Endometrial microvascular endothelial cells (primary cell): ENCODE measurements around the gene TCAIM. TPM values are rescaled to one million over a fixed set of nuclear protein-coding genes. Genes with fewer than 3 reads are reported as not detected.
"Not testable (repeated sequence)": the region's sequence is repeated elsewhere in the genome, so short reads cannot be mapped to it uniquely, and the experiment has no call there.

ENCODE experiments used
- in situ Hi-C: cut with HindIII; loops from 2 replicates; pipeline ENCODE4 v1.10.0; 2017; ENCODE audit warnings: low sequenced_read_pairs, low pct_unique_long_range_greater_than_20kb; ENCODE audit errors: inconsistent ontology term
- total RNA-seq: library from RNA; depleted of rRNA; stranded (reverse); fragments of >200 nt; gene quantifications from one replicate; pipeline ENCODE4 v1.2.3, GENCODE V29; 2015; ENCODE audit errors: inconsistent ontology term

The TCAIM gene
- total RNA-seq, 1 donor from 2014 or later, result 37.9 TPM

DNA sequence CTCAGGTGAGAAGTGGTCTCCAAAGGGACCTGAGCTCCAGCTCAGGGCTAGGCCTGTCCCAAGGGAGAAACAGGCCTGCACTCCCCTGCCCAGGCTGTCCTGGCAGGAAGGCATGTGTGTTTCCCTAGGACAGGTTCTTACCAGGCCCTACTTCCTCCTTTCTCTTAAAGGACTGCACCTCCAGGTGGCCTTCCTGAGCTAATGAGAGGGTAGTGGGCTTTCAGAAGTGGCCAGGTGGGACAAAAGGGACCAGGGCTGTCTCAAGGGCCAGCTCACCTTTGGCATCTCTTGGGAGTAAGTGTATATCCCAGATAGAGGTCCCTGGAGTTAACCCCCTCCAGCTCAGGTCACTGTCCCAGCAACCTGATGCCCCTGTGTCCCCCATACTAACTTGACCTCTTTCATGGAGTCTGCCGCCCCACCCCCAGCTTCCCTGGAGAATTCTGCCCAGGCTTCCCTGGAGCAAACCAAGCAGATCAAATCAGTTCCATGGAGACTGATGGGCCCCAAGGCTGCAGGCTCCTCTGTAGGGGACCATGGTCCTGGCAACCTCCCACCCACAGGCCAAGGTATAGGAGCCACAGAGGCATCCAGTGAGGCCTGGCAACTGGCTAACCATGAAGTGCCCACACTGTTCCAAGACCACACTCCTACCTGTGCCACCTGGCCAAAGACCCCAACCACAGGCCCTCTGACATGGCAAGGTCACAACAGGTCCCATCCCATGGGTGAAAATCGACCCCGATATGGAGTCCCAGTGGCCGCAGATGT, 71.3 kb downstream of the TCAIM start:
- in situ Hi-C loops, result no loop called here

DNA sequence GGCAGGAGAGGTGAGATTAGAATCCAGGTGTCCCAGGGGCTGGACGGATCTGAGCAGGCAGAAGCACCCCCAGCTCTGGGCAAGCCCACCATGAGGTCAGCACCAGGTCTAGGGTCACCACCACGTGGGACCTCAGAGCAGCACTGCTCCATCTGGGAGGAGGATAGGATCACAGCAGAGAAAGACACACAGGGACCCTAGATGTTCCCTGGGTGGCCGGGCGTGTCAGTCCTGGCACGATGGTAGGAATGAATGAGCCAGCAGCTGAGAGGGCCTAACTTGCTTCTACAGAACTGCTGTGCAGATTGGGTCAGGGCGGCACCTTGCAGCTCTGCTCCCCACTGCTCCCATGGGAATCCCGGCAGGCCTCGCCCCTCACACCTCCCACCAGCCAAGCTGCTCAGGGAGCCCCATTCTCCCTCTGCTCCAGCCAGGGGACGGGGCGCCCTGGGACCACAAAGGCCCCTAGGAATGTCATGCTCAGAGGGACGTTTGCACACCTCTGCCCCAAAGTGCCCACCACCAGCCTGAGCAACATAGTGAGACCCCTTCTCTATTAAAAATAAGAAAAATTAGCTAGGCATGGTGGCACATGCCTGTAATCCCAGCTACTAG, 72.6 kb downstream of the TCAIM start:
- in situ Hi-C loops, result no loop called here

DNA sequence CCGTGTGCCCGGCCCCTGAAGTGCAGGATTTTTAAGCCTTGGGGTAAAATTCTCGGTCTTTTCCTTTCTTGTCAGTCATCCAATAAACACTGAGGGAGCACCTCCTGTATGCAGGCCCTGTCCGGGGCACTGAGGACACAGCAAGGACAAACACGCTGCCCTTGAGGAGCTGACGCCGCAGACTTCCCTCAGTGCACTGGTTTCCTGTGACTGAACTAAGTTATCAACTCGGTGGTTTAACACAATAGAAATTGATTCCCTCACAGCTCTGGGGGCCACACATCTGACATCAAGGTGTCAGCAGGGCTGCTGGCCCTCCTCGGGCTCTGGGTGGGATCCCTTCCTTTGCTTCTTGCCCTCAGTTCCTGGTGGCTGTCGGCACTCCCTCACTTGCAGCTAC, 73.8 kb downstream of the TCAIM start:
- in situ Hi-C loops, result no loop called here

DNA sequence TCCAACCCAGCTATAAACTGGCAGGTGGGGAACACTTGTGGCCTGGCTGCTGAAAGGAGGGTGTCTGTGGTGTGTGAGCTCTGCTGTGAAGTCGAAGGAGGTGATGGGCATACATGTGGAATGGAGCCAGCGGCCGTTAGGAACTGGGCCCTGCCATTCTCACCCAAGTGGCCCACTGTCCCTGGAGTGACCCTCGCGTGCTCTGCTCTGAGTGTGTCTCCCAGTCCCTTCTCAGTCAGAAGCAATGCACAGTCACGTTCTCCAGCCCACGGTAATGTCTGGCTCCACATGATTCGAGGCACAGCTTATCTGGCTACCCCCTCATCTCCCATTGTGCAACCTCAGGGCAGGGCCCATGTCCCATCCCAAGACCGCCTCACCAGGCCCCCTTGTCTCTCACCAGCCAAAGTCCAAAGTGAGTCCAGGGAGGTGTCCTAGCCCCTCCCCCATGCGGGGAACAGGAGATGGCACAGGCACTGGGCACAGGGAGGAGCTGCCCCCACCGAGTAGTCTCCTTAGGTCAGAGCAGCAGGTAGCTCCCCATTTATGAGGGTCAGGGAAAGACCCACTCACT, 76.0 kb downstream of the TCAIM start:
- in situ Hi-C loops, result no loop called here

DNA sequence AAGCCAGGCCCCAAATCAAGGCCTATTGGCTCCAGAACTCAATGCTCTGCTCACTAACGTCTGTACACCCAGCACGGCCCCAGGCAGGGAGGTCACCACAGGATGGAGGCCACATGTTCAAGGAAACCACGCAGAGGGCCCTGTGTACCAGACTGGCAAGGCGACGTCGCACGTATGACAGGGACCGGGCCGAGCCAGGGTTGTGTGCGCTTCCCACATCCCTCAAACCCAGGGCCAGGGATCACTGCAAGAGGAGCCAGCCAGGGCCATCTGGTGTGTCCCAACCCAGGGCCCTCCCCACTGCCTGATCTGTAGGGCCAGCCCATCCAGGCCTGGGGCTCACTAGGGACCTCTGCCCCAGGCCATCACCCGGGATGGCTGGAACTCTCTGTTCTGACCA, 76.9 kb downstream of the TCAIM start:
- in situ Hi-C loops, result no loop called here

DNA sequence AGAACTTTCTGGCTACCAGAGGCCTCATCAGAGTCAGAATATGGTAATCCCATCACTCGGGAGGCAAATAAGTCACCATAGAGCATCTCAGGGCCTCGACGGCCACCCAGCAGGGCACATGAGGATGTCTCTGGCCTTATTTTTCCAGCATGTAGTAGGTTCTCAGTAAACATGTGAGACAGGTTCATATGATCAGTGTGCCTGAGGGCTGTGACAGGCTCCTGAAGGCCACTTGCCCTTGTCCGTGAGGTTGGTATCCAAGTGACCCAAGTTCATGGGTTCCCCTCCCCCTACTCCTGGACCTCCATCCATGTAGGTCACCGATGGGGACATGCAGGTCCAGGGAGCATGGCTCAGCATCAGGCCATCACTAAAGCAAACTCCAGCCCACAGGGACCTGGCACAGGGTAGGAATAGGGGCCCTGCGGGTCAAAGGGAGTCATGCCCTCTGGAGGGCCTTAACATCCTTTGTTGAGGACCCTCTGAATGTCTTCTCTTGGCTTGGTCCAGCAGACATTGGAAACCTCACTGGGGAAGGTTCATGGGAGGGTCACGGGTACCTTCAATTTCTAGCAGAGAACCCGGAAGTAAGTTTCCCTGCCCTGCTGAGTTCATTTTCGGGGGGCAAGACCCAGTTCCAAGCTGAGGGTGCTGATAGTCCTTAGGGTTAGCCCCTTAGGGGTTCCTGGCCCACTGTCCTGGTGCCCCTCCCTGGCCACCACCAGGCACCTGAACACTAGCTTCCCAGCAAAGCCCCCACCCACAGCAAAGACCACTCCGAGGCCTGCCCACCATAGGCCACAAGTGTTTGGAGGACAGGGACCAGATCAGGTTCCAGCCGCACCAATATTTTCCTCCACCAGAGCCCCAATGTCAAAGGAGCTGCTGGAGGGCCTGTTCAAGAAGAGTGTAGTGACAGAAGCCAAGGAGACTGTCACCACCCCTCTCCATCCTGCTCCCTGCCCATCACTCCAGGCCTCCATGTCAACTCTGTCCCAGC, 77.8 kb downstream of the TCAIM start:
- in situ Hi-C loops, result no loop called here

DNA sequence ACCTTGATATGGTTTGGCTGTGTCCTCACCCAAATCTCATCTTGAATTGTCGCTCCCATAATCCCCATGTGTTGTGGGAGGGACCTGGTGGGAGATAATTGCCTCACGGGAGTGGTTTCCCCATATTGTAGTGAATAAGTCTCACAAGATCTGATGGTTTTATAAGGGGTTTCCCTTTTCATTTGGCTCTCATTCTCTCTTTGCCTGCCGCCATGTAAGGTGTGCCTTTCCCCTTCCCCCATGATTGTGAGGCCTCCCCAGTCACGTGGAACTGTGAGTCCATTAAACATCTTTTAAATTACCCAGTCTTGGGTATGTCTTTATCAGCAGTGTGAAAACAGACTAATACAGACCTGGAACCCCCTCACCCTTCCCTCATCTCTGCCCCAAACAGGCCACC, 79.6 kb downstream of the TCAIM start:
- in situ Hi-C loops, result not testable (repeated sequence)

DNA sequence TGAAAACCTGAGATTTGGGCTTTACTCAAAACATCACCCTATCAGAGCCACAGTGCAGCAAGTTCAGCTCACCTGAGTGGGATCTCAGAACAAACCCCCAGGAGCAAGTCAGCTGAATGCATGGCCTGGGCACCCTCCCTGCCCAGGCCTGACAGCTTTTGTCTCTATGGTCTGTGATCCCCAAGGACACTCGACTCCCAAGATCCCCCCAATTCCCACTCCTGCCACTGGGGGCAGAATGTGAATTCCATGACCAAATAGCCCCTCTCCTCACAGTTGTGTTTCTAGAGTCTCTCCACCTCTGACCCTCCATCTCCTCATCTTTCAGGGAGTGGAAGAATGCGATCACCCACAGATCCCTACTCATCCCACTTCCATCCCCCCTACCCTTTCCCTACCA, 80.0 kb downstream of the TCAIM start:
- in situ Hi-C loops, result no loop called here

DNA sequence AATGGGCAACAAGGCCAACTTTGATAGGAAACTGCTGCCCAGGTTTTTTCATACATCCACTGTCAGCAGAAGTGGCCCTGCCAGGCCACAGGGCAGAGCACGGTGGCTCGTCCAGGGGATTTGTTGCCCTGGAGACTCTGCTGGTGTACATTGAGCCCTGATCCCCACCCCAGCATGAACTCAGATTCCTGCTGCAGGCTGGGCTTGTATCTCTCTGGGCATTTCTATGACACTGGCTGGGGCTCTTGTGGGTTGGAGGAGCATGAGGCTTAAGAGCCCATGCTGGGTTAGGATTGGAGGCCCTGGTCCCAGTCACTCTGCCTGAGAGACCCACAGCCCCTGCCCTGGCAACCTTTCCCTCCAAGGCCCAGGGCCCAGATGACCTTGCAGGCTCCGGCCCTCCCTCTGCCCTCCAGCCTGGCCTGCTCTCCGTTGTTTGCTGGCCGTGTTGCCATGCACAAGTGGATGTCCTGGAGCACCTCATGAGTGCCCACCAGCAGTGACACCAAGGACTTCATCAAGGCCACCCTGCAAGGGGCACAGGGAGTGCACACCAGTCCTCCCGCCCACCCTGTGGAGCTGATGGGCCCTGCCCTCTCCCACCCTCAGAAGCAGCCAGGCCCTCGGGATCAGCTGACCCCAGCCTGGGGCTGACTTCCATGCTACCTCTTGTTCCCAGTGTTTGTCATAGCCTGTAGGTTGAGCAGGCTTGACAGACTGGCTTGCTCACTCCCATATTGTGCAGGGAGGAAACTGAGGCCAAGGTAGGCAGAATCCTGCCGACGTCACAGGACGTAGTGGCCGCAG, 80.8 kb downstream of the TCAIM start:
- in situ Hi-C loops, result no loop called here

DNA sequence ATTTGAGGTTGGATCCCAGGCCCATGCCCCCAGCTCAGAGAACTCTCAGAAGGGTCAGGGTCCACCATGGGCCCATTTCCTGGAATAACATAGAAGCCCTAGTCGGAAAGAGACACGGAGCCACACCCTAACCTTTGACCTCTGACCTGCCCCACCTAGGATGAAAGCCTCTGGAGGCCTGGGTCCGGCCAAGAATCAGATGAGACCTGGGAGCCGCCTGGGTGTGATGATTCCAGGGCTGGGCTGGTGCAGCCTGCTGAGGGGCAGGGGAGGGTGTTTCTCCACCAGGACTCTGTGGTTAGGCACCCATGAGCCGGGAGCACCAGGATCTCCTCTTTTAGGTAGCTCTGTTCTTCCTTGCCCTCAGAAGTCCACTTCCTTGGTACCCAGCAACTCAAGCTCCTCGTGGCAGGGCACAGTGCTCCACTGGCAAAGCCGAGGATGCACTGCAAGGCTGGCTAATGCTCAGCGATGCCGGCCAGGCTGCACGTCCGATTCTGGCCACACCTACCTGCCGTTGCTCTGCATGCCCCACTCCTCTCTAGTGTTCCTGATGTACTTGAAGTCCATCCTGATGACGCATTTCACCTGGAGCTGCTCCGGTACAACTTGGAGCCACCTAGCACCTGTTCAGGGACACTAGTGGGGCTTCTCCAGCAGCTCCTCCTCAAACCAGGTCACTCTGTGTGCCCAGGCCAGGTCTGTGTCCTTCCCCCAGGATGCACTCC, 81.5 kb downstream of the TCAIM start:
- in situ Hi-C loops, result no loop called here

DNA sequence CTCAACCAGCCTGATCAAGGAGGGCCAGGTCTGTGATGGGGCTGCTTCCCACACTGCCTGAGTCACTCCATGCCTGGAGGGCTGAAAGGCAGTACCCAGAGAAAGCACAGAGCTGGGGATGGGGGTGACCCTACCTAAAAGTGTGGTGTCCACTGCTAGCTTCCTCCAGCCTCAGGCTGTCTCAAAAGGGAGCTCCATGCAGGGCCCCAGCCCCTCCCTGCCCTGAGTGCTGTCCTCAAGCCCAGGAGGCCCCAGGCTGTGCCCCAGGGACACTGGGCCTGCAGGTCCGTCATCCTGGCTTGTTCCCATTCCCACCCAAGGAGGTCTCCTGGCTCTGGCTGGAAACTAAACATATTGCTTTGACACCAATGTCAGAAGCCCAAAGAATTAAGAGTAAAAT, 82.1 kb downstream of the TCAIM start:
- in situ Hi-C loops, result no loop called here

DNA sequence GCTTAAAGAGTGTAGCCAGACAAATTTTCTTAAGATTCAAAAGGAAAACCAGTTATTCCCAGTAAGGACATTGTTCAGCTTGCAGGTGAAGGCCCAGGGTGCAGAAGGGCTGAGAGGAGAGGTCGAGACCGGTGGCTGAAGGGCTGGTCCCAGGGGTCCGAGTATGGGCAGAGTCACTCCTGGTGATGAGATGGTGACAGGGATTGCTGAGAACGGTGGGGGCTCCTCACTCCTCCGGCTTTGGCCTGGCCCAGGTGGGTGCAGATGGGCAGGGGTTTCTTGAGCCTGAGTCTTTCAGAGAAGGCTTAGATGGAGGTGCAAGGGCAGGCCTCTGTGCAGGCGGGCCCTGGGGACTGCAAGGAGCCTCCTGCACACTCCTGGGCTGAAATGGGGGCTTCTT, 82.7 kb downstream of the TCAIM start:
- in situ Hi-C loops, result no loop called here

DNA sequence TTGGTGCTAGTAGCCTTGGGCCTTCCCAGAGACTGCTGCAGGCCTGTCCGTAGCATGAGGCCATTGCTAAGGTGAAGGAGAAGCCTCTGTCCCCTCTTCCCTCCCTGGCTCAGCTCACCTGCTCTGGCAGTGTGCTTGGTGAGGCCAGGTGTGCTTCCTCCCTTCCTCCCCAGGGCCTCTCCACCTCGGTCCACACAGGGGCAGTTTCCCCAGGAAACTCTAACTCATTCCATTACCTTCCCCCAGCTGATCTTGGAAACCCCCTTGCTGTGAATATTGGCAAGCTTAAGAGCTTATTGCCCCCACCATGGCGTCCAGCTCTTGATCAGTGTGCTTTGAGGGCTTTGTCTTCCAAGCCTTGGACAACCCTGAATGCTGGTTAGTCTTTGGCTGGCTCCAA, 86.2 kb downstream of the TCAIM start:
- in situ Hi-C loops, result no loop called here

DNA sequence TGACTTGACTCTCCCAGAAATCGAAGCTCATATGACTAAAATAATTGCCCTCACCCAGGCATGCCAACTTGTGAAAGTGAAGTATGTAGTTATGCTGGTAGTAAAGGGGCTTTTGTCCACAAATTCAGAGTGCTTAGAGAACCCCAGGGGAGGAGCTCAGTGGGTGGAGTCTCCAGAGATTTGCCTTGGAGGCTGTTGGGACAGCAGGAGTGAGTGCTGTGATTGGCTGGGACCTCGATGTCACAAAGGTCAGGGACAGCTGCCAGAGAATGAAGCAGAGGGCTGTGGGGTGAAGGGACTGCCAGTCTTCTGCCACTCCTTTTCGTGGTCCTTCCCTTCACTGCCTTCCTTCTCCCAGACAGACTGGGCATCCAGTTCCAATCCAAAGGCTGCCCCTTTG, 89.1 kb downstream of the TCAIM start:
- in situ Hi-C loops, result no loop called here

DNA sequence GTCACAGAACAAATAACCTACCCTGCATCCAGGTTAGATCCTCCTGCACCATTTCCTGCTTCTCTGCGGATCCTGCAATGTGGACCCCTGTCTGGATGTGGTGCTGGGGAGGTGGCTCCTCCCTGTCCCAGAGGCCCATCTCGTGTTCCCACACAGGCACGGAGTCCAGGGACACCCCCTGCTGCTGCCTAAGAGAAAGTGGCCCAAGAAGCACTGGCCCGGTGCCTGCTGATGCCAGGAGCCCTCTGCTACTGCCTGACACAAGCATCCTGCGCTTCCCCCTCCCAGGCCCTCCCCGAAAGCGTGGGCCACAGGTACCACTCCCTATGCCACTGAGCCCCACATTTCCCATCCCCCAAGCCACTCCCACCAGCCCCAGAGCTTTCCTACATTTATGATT, 90.3 kb downstream of the TCAIM start:
- in situ Hi-C loops, result no loop called here

DNA sequence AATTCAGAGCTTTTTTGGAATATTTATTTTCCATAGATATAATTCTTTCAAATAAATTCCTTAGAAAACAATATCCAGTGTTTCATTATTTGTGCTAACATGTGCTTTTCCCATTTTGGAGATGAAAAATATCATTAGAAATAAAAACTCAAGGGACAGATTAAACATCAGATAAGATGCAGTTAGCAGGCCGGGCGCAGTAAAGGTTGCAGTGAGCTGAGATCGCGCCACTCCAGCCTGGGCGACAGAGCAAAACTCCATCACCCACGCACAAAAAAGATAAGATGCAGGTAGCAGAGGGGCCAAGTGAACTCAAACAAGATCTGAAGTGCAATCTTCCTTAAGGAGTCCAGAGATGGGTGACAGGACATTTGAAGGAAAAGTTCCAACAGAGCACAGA, 90.9 kb downstream of the TCAIM start:
- in situ Hi-C loops, result no loop called here

DNA sequence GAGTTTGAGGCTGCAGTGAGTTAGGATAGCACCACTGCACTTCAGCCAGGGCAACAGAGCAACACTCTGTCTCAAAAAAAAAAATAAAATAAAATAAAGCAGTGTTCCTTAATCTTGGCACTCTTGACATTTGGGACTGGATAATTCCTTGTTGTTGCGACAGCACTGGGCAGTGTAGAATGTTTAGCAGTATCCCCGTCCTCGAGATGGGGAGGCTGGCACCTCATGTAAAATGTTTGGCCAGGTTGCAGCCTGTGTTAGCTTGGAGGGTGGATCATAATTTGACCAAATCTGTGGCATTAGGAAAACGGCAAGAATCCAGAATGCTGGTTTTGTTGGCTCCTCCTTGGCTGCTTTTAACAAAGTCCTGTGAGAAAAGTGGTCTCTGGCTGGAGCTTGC, 91.9 kb downstream of the TCAIM start:
- in situ Hi-C loops, result no loop called here
